Raji (cell line): Measurements from ENCODE around the gene PIAS1.

Experiments used
- POLR2A ChIP-seq: IDR thresholded peaks from 2 replicates; pipeline ENCODE4 v1.6.1; 2011; ENCODE audit warnings: low read depth, low read length, control low read depth; ENCODE audit not compliant: insufficient read depth

PIAS1 gene

DNA sequence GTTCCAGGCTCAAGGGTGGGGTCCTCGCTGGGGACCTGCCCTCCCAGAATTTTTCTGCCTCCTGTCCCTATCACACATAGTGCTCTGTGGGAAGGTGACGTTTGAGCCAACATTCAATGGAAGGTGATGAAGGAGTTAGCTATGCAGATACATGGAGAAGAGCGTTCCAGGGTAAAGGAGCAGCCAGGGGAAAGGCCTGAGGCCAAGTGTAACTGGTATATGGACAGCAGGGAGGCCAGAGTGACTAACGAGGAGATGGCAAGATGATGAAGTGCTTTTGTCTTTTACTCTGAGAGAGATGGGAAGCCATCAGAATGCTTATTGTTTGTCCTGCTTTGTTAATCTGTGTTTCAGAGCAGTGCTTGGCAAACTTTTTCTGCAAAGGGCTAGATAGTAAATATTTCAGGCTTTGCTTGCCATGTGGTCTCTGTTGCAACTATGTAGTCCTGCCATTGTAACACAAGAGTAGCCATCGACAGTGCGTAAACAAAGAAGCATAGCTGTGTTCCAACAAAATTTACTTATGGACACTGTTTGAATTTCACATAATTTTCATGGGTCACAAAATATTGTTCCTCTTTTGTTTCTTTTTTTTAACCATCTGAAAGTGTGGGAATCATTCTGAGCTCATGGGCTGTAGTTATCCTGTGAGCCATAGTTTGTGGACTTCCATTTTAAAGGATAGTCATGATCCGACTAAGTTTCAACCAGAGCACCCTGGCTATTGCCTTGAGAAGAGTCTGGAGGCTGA is 25.8 kb upstream of the PIAS1 start:
- TF ChIP-seq POLR2A = no peak

DNA sequence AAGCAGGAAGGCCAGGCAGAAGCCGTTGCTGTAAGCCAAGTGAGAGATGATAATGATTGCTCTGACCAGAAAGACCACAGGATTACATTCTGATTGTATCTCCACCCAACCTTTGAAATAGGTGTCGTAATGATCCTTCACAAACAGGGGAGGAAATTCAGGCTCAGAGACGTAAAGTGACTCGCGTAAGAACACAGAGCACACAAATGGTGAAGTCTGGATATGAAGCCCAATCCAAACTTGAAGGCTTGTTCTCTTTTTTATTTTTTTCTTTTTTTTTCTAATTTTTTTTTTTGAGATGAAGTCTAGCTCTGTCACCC is 25.3 kb upstream of the PIAS1 start:
- no peak for TF ChIP-seq POLR2A

DNA sequence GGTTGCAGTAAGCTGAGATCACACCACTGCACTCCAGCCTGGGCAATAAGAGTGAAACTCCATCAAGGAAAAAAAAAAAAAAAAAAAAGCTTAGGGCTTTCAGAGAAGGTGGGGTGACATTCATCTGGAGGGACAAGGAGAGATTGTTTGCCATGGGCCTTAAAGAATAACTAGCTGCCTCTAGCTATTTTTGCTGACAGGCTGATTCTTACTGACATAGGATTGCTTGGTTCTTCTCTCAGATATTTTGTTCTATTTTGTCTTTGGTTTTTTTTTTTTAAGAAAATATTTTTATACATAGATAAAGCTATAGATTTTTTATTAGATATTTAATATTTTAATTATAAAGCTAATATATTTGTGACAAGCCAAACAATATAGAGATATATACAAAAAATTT is 24.2 kb upstream of the PIAS1 start:
- no peak for TF ChIP-seq POLR2A

DNA sequence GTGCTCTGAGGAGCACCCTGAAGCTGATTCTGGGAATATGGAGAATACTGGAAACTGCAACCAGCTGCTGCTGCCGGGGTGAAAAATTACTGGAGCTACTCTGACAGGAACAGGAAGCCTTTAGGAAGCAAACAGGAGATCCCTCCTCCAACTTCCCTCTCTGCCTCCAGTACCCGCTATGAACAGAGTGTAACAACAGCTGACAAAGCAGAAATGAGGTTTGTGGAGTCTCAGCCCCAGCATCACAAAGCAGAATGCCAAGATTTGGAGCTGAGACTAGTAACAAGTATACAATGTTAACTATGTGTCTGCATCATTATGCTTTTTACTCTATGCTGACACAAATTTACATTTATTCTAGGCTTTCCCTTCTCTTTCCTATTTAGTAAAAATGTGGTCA is 22.7 kb upstream of the PIAS1 start:
- no peak for TF ChIP-seq POLR2A

DNA sequence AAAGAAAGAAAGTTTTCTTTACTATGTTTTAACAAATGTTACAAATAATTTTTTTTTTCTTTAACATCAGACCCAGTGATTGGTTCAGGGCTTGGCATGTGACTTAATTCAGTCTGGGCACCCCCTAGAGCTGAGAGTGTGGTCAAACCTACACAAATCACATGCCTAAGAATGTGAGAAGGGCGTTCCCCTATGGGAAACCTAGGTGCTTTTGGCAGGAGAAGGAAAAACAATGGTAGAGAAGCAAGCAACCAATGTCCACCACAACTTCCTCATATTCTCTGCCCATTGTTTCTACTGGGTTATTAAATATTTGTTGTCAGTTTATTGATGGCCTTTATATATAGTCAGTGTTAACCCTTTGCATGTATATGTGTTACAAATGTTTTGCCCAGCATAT is 21.4 kb upstream of the PIAS1 start:
- TF ChIP-seq POLR2A = no peak

DNA sequence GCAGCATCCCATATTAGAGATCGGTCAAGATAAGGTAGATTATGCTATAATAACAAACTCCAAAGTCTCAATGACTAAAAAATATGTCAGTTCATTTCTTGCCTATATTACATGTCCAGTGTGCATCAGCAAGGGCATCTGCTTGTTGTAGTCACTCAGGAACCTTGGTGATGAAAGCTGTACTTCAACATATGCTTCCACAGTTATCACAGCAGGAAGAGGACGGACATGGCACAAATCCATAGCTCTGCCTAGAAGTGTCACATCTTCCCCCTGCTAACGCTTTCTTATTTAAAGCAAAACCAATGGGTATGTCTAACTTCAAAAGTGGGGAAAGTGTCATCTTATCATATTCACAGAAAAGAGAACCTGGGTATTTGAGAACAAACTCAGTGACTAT is 20.0 kb upstream of the PIAS1 start:
- no peak for TF ChIP-seq POLR2A

DNA sequence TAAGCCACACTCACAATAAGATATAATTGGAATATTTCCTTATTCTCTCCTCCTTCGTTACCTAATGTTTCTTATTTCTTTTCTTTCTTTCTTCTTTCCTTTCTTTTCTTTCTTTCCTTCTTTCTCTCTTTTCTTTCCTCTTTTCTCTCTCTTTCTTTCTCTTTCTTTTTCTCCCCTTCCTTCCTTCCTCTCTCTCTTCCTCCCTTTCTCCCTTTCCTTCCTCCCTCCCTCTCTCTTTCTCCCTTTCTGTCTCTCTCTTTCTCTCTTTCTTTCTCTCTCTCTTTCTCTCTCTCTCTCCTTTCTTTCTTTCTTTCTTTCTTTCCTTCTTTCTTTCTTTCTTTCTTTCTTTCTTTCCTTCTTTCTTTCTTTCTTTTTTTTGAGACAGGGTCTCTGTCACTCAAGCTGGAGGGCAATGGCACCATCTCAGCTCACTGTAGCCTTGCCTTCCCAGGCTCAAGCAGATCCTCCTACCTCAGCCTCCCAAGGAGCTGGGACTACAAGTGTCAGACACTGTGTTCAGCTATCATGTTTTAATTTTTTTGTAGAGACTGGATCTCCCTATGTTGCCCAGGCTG is 19.3 kb upstream of the PIAS1 start:
- no peak for TF ChIP-seq POLR2A

DNA sequence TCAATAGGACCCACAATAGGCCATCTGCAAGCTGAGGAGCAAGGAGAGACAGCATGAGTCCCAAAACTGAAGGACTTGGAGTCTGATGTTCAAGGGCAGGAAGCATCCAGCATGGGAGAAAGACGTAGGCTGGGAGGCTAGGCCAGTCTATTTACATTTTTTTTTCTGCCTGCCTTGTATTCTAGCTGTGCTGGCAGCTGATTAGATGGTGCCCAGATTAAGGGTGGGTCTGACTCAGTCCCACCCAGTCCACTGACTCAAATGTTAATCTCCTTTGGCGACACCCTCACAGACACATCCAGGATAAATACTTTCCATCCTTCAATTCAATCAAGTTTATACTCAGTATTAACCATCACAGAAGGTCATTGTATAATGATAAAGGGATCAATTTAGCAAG is 15.9 kb upstream of the PIAS1 start:
- TF ChIP-seq POLR2A = no peak

DNA sequence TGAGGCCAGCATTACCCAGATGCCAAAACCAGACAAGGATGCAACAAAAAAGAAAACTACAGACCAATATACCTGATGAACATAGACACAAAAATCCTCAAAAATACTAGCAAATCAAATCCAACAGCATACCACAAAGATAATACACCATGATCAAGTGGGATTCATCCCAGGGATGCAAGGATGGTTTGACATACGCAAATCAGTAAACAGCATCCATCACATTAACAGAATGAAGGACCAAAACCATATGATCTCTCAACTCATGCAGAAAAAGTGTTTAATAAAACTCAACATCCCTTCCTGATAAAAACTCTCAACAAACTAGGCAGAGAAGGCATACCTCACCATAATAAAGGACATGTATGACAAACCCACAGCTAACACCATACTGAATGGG is 14.0 kb upstream of the PIAS1 start:
- no peak for TF ChIP-seq POLR2A

DNA sequence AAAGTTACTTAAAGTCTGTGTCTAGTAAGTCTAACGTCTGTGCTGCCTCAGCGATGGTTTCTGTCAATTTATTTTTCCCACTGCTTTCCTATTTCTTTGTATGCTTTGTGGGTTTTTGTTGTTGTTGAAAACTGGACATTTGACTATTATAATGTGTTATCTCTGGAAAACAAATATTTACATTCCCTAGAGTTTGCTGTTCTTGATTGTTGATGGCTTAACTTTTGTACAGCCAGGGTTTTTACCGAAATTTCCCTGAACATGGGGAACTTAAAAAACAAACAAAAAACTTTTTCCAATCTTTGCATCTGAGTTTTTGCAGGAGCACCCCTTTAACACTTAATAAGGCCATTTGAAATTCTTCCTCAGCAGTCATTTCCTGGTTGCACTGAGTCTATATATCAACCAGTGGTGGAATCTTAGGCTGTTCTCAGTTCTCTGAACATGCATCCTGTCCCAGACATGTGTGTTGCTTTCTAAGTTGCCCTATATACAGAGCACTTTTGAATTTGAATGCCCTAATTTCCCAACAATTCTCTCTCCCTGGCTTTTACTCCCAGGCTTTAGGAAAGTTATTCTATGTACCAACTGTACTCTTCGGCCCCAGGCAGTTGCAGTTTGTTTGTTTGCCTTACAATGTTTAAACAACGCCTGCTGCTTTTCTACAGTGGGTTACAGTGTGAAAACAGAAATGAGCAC is 11.8 kb upstream of the PIAS1 start:
- no peak for TF ChIP-seq POLR2A

DNA sequence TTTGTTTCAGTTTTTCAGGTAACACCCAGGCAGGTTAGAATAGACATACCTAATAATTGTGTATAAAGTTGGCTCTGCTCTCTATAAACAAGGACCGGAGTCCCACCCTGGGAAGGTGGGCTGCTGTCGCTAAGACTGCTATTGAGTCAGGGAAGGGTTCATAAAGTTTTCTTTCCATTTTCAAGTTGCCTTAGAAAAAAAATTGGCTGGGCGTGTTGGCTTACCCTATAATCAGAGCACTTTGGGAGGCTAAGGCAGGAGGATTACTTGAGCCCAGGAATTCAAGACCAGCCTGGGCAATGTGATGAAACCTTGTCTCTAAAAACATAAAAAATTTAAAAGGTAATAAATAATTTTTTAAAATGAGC is 11.3 kb upstream of the PIAS1 start:
- TF ChIP-seq POLR2A = no peak

DNA sequence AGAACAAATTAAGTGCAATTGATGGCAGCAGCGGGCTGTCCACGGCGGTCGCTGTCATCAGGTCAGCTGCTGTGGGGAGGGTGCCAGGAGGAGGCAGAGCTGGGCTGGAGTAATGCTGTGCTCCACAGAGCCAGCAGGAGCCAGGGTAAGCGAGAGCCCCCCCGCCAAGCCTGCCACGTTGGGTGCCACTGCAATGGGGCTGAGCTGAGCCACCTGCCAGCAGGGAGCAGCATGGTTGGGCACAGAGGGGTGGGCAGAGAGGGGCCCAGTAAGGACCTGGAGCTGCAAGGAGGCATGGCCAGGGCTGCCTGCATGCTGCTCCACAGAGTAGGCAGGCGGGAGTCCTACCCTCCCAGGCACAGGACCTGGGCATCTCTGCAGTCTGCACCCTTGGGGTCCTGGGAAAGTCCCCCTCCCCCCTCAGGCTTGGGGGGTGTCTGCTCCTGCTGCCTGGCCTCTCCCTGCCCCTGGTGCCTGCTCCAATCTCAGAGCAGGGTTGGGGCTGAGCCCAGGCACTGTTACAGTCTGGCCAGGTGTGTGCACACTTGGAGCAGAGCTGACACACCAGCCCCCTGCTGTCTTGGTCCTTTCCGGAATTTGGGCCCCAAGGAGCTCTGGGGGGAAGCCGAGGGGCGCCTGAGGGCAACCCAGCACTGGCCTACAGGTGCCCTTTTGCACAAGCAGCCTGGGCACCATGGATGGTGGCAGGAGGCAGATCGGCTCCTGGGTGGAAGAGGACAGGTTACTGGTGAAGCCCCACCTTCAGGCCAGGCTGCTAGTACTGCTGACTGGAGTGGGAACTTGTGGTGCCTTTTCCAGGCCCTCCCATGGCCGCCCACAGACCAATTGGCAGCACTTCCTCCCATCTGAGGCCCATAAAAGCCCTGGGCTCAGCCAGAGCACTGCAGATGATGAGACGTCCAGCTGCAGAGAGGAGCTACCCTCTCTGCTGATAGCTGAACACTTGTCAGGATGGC is 8.5 kb upstream of the PIAS1 start:
- TF ChIP-seq POLR2A = no peak

DNA sequence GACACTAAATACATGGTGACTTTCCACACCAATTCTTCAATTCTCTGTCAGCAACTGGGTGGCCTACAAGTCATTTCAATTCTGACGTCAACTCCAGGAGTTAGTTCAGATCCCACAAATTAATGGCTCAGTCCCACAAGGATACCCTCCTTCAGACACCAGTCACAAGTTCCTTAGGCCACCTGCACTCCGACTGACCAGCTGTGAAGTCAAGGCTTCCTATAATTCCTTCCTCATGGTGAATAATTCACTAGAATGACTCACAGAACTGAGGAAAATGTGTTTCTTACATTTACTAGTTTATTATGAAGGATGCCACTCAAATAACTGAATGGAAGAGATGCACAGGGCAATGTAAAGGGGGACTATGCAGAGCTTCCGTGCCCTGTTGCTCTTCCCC is 6.3 kb upstream of the PIAS1 start:
- no peak for TF ChIP-seq POLR2A

DNA sequence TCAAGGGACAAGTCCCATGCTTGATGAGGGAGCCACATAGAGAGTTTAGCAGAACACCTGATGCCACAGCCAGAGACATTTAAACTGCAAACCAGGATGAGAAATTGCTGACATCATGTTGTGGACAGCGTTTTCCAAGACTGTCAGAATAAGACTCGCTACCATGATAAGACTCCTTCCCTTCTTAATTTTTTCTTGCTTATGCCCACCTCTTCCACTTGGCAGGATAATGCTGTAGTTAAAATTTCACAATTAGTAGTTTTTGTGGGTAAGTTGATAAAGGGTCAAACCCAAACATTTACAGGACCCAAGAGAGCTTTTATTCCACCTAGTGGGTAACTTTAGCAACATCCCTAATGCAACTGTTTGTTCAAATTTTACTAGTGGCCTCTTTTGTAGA is 3.0 kb upstream of the PIAS1 start:
- no peak for TF ChIP-seq POLR2A

DNA sequence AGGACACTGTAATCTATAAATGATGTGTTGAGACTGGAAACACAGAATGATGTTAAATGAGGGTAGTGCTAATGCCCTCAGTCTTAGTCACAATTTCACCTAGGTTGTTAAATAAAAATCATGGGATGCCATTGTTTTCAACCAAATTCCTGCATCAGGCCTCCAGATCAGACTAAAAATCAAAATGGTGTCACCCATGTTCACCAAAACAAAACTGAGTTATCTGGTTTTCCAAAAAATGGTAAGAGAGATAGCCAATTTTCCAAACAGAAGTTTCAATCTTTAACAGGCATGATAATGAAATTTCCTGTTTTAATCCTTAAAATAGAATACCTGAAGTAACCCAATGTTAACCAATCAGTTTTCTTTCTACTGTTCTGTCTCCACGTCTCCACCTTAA is 2.2 kb upstream of the PIAS1 start:
- TF ChIP-seq POLR2A = no peak
